Neural progenitor cell (in vitro differentiated cells): ENCODE data around the gene SLC16A13.

Source experiments
- CTCF ChIP-seq: fragments of 200-600 bp; sonication (generic); IDR thresholded peaks from 2 replicates; pipeline ENCODE4 v1.5.1; 2017; ENCODE audit warnings: antibody characterized with exemption, mild to moderate bottlenecking
- EZH2 ChIP-seq: fragments of 200-600 bp; sonication (generic); IDR thresholded peaks from 2 replicates; pipeline ENCODE4 v1.6.1; 2017; ENCODE audit warnings: antibody characterized with exemption, mild to moderate bottlenecking, moderate library complexity

GRCh38 chr17:7048968-7049367 lies 13.2 kb downstream of the SLC16A13 start:
- TF ChIP-seq EZH2, result no peak
- no peak for TF ChIP-seq CTCF
